Measurements from ENCODE around the gene DCUN1D2. TPM values are rescaled to one million over a fixed set of nuclear protein-coding genes. Genes with fewer than 3 reads are reported as not detected.

Gene DCUN1D2
- total RNA-seq, 4 donors from 2014 or later, result 45.1 to 63.6 (median 56.0) TPM

DNA sequence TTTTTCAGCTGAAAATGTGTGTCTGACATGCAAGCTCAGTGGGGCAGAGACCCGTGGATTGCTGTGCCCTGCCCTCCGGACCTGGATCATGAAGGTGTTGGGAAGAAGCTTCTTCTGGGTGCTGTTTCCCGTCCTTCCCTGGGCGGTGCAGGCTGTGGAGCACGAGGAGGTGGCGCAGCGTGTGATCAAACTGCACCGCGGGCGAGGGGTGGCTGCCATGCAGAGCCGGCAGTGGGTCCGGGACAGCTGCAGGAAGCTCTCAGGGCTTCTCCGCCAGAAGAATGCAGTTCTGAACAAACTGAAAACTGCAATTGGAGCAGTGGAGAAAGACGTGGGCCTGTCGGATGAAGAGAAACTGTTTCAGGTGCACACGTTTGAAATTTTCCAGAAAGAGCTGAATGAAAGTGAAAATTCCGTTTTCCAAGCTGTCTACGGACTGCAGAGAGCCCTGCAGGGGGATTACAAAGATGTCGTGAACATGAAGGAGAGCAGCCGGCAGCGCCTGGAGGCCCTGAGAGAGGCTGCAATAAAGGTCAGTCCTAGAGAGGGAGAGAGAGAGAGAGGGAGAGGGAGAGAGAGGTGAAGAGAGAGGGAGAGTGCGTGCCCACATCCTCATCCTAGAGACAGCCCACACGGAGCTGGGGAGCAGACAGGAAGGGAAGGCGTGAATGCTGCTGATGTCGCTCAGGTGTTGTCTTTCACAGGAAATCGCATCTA, 5.1 kb upstream of the DCUN1D2 start:
- in situ Hi-C loops (cut with MboI; ENCODE audit: low sequenced_read_pairs in 4 of 4), result no loop called here
- no peak for DNase-seq
- H3K4me1 ChIP-seq, result peaks cover 16 to 34% of the 10 kb centered on the region in 2 donors

DNA sequence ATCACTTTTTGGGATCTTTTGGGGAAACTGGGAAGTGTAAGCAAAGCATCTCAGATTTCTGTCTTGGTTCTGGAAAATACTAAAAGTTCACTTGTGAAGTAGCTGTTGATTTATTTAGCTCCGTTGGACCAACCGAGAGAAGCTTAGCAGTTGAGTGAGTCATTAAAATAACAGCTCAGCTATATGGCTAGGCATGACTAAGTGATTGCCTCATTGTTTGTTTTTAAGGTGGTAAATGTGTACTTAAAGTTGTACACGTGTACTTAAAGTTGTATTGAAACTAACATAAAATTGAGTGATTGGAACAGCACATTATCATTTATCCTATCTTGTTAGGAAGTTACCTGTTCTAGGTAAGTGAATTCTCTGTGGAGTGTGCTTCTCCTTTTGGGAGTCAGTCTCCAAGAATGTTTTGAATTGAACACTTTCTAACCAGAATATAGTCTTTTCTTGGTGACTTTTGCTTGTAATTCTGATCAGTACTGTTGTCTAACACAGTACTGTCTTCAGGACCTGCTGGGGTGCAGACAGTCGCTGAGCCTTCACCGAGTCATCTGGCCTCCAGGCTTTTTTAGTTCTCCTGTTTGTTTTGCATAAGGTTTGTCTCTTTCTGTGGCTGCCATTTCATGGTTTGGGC, 2.9 kb upstream of the DCUN1D2 start:
- no peak for TF ChIP-seq POLR2A (IDR thresholded peaks at IDR 0.05)
- TF ChIP-seq, protein P1, sequence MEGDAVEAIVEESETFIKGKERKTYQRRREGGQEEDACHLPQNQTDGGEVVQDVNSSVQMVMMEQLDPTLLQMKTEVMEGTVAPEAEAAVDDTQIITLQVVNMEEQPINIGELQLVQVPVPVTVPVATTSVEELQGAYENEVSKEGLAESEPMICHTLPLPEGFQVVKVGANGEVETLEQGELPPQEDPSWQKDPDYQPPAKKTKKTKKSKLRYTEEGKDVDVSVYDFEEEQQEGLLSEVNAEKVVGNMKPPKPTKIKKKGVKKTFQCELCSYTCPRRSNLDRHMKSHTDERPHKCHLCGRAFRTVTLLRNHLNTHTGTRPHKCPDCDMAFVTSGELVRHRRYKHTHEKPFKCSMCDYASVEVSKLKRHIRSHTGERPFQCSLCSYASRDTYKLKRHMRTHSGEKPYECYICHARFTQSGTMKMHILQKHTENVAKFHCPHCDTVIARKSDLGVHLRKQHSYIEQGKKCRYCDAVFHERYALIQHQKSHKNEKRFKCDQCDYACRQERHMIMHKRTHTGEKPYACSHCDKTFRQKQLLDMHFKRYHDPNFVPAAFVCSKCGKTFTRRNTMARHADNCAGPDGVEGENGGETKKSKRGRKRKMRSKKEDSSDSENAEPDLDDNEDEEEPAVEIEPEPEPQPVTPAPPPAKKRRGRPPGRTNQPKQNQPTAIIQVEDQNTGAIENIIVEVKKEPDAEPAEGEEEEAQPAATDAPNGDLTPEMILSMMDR (IDR thresholded peaks at IDR 0.05 in 4 of 5, conservative IDR thresholded peaks at IDR 0.05 in 1 of 5), result no peak
- Histone ChIP-seq H3K27me3 (no peaks in the 10 kb centered on the region), H3K4me1 (peaks cover 31 to 45% of the 10 kb centered on the region in 2 donors), H3K4me3 (no peak overlapping the region), H3K9me3 (no peaks in the 10 kb centered on the region), H3K27ac (peak overlapping the region; percentile 65 to 89 (median 70)), H3K36me3 (peaks cover 0 to 29% of the 10 kb centered on the region in 2 donors)
- in situ Hi-C loops (cut with MboI; ENCODE audit: low sequenced_read_pairs in 4 of 4), result no loop called here
- DNase-seq (no peak), ATAC-seq (peak; percentile 28 to 45)
- intact Hi-C loops (cut with DNase I; ENCODE audit: low total_unique reads), result no loop called here

More for the DNA sequence above, 5.1 kb upstream of the DCUN1D2 start:
- TF ChIP-seq, protein P1 (IDR thresholded peaks at IDR 0.05 in 4 of 5, conservative IDR thresholded peaks at IDR 0.05 in 1 of 5), result no peak
- TF ChIP-seq POLR2A (IDR thresholded peaks at IDR 0.05), result no peak
- no peak overlapping the region for H3K4me3 ChIP-seq
- H3K27ac ChIP-seq, result no peak overlapping the region
- peaks cover 0 to 51% of the 10 kb centered on the region in 2 donors for H3K36me3 ChIP-seq
- intact Hi-C loops (cut with DNase I; ENCODE audit: low total_unique reads), result no loop called here
- no peaks in the 10 kb centered on the region for H3K27me3 ChIP-seq
- H3K9me3 ChIP-seq, result no peaks in the 10 kb centered on the region
- ATAC-seq, result no peak

DNA sequence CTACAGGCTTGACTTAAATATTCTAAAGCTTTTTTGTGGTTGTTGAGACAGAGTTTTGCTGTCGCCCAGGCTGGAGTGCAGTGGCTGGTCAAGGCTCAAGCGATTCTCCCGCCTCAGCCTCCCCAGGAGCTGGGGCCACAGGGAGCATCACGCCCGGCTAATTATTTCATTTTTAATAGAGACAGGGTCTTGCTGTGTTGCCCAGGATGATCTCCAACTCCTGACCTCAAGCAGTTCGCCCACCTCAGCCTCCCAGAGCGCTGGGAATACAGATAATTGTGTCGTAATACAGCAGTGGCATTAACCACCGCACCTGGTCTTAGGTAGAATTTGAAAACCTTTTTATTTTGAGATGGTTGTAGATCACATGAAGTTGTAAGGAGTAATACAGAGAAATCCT, 1.5 kb upstream of the DCUN1D2 start:
- ATAC-seq (no peak), DNase-seq (no peak)
- H3K4me3 ChIP-seq, result peak overlapping the region; percentile 80 to 91 (median 84)
- in situ Hi-C loops (cut with MboI; ENCODE audit: low sequenced_read_pairs in 4 of 4), result no loop called here
- H3K27me3 ChIP-seq, result no peaks in the 10 kb centered on the region
- H3K9me3 ChIP-seq, result no peaks in the 10 kb centered on the region
- intact Hi-C loops (cut with DNase I; ENCODE audit: low total_unique reads), result loop anchor here (1.0 to 2.0 kb wide), 5 partner anchors 39 to 339 kb away; partner anchors contain the start of genes ADPRHL1 and LAMP1
- peak overlapping the region; percentile 89 to 94 (median 92) for H3K27ac ChIP-seq
- peaks cover 46 to 60% of the 10 kb centered on the region in 2 donors for H3K4me1 ChIP-seq
- TF ChIP-seq, protein P1 (IDR thresholded peaks at IDR 0.05 in 4 of 5, conservative IDR thresholded peaks at IDR 0.05 in 1 of 5), result no peak
- TF ChIP-seq POLR2A (IDR thresholded peaks at IDR 0.05), result no peak
- peaks cover 0 to 17% of the 10 kb centered on the region in 2 donors for H3K36me3 ChIP-seq

DNA sequence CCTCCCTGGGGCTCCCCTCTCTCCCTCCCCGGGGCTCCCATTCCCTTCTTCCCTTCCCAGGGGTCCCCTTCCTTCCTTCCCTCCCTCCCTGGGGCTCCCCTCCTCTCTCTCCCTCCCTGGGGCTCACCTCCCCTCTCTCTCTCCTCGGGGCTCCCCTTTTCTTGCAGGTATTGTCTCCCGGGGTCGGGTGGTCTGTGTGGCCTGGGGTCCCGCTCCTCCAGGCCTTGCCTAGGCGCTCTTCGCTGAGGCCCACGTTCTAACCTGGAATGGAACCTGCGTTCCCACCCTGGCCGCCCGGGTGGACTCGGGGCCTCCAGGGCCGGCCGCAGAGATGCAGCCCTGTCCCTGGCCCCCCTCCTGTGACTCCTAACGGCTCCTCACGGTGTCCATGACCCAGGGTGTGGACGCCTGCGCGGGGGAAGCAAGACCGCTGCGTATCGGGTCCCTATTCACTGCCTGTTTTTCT, 940 bp upstream of the DCUN1D2 start:
- H3K27ac ChIP-seq, result peak overlapping the region; percentile 89 to 94 (median 92)
- H3K27me3 ChIP-seq, result no peaks in the 10 kb centered on the region
- TF ChIP-seq, protein P1 (IDR thresholded peaks at IDR 0.05 in 4 of 5, conservative IDR thresholded peaks at IDR 0.05 in 1 of 5), result no peak
- no peak for TF ChIP-seq POLR2A (IDR thresholded peaks at IDR 0.05)
- H3K36me3 ChIP-seq, result peaks cover 0 to 12% of the 10 kb centered on the region in 2 donors
- in situ Hi-C loops (cut with MboI; ENCODE audit: low sequenced_read_pairs in 4 of 4), result no loop called here
- H3K4me3 ChIP-seq, result peak overlapping the region; percentile 80 to 91 (median 84)
- no peak for DNase-seq
- ATAC-seq, result peak in 1 of 2 donors; percentile 0
- intact Hi-C loops (cut with DNase I; ENCODE audit: low total_unique reads), result loop anchor here (1.0 to 2.0 kb wide), 5 partner anchors 39 to 338 kb away; partner anchors contain the start of genes ADPRHL1 and LAMP1
- H3K4me1 ChIP-seq, result peaks cover 51 to 65% of the 10 kb centered on the region in 2 donors
- H3K9me3 ChIP-seq, result no peaks in the 10 kb centered on the region
